OCI-LY1 (cell line): ENCODE results near the gene F5.

Experiments used
- H2AFZ ChIP-seq: fragments of 200-600 bp; sonication (generic), shearing (Covaris generic); 2 replicates; pipeline ENCODE4 v1.6.0; 2014; ENCODE audit warnings: antibody characterized with exemption, mild to moderate bottlenecking, low read length
- H3F3A ChIP-seq: fragments of 200-600 bp; sonication (generic), shearing (Covaris generic); 2 replicates; pipeline ENCODE4 v1.6.0; 2014; ENCODE audit warnings: mild to moderate bottlenecking, antibody characterized with exemption, low read length, moderate library complexity; ENCODE audit not compliant: insufficient read depth
- H3K27ac ChIP-seq: fragments of 200-600 bp; sonication (generic); 2 replicates; pipeline ENCODE4 v1.5.1; 2014; ENCODE audit warnings: low read length, mixed run types, mild to moderate bottlenecking, low read depth; ENCODE audit not compliant: poor library complexity, severe bottlenecking
- H3K27me3 ChIP-seq: fragments of 200-600 bp; sonication (generic); 2 replicates; pipeline ENCODE4 v1.6.0; 2014; ENCODE audit warnings: antibody characterized with exemption, mild to moderate bottlenecking, low read length, moderate library complexity; ENCODE audit not compliant: insufficient read depth
- H3K36me3 ChIP-seq: fragments of 200-600 bp; sonication (generic); 2 replicates; pipeline ENCODE4 v1.6.1; 2014; ENCODE audit warnings: mild to moderate bottlenecking, antibody characterized with exemption, low read length, moderate library complexity, mixed read lengths; ENCODE audit not compliant: insufficient read depth
- H3K4me1 ChIP-seq: fragments of 200-600 bp; sonication (generic); 2 replicates; pipeline ENCODE4 v1.5.1; 2014; ENCODE audit warnings: mild to moderate bottlenecking, low read length, moderate library complexity; ENCODE audit not compliant: insufficient read depth, severe bottlenecking
- H3K4me2 ChIP-seq: fragments of 200-600 bp; sonication (generic), shearing (Covaris generic); 2 replicates; pipeline ENCODE4 v1.6.1; 2014; ENCODE audit warnings: low read length
- H3K4me3 ChIP-seq: fragments of 200-600 bp; sonication (generic); 2 replicates; pipeline ENCODE4 v1.5.1; 2014; ENCODE audit warnings: low read length, low read depth, mild to moderate bottlenecking, mixed read lengths; ENCODE audit not compliant: poor library complexity, severe bottlenecking
- H3K79me2 ChIP-seq: fragments of 200-600 bp; shearing (Covaris generic); 2 replicates; pipeline ENCODE4 v1.6.1; 2016; ENCODE audit warnings: mixed run types, low read length, mixed read lengths; ENCODE audit not compliant: insufficient read depth
- H3K9ac ChIP-seq: fragments of 200-600 bp; sonication (generic), shearing (Covaris generic); 2 replicates; pipeline ENCODE4 v1.6.1; 2014; ENCODE audit warnings: mild to moderate bottlenecking, low read length, mixed read lengths
- H3K9me2 ChIP-seq: fragments of 200-600 bp; sonication (generic), shearing (Covaris generic); 2 replicates; pipeline ENCODE4 v1.6.1; 2014; ENCODE audit warnings: low read depth, mild to moderate bottlenecking, low read length, mixed read lengths
- H3K9me3 ChIP-seq: fragments of 200-600 bp; shearing (Covaris generic); 2 replicates; pipeline ENCODE4 v1.6.1; 2014; ENCODE audit warnings: low read length, mixed read lengths
- H4K20me1 ChIP-seq: fragments of 200-600 bp; sonication (generic), shearing (Covaris generic); 2 replicates; pipeline ENCODE4 v1.6.0; 2016; ENCODE audit warnings: mild to moderate bottlenecking, low read length; ENCODE audit not compliant: insufficient read depth
- EZH2 ChIP-seq: fragments of 200-600 bp; sonication (generic), shearing (Covaris generic); IDR thresholded peaks from 2 replicates; pipeline ENCODE4 v1.8.0; 2017; ENCODE audit warnings: borderline replicate concordance, mixed run types, mild to moderate bottlenecking, antibody characterized with exemption, low read length, moderate library complexity, mixed read lengths
- TF ChIP-seq, protein P1 (sequence below): fragments of 200-600 bp; sonication (generic), shearing (Covaris generic); IDR thresholded peaks from 2 replicates; pipeline ENCODE4 v1.5.1; 2017; ENCODE audit warnings: mild to moderate bottlenecking, antibody characterized with exemption, low read length, moderate library complexity, mixed read lengths

Gene F5

GRCh38 chr1:169493251-169493650 is 93.0 kb downstream of the F5 start:
- H3K9ac ChIP-seq: no peak overlapping the region
- H3K9me2 ChIP-seq: no peaks in the 10 kb centered on the region
- H3K79me2 ChIP-seq: no peaks in the 10 kb centered on the region
- H3K4me2 ChIP-seq: no peak overlapping the region
- H3K4me1 ChIP-seq: no peaks in the 10 kb centered on the region
- H3K36me3 ChIP-seq: no peaks in the 10 kb centered on the region
- 0 out of 2 replicates have a peak, but pooled peaks cover 4% of the 10 kb centered on the region for H3K27me3 ChIP-seq
- no peak overlapping the region for H3K27ac ChIP-seq
- no peak overlapping the region for H3K4me3 ChIP-seq
- no peaks in the 10 kb centered on the region for H3F3A ChIP-seq
- no peaks in the 10 kb centered on the region for H3K9me3 ChIP-seq
- no peak overlapping the region for H2AFZ ChIP-seq
- H4K20me1 ChIP-seq: no peaks in the 10 kb centered on the region
- no peak for TF ChIP-seq EZH2
- TF ChIP-seq, protein P1, sequence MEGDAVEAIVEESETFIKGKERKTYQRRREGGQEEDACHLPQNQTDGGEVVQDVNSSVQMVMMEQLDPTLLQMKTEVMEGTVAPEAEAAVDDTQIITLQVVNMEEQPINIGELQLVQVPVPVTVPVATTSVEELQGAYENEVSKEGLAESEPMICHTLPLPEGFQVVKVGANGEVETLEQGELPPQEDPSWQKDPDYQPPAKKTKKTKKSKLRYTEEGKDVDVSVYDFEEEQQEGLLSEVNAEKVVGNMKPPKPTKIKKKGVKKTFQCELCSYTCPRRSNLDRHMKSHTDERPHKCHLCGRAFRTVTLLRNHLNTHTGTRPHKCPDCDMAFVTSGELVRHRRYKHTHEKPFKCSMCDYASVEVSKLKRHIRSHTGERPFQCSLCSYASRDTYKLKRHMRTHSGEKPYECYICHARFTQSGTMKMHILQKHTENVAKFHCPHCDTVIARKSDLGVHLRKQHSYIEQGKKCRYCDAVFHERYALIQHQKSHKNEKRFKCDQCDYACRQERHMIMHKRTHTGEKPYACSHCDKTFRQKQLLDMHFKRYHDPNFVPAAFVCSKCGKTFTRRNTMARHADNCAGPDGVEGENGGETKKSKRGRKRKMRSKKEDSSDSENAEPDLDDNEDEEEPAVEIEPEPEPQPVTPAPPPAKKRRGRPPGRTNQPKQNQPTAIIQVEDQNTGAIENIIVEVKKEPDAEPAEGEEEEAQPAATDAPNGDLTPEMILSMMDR: no peak

DNA sequence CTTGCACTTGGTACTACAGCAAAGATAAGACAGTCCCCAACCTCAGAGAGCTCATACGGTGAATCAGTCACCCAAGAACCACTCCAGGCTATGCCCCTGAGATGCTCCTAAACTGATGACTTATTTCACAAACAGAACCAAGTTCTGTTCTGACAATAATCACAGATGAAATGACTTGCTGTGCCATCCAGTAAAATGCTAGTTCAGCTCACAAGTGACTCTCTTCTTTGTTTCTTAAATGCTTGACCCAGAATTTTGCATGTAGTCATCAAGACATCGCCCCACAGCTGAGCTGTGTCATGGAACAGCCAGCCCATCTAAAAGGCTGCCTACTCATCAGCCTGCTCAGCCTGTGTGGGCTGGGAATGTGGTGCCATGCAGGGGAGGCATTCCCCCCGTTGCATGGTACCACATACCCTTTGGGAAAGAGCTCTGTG is 94.4 kb downstream of the F5 start:
- Histone ChIP-seq H3K79me2 (no peaks in the 10 kb centered on the region), H3K4me1 (peaks cover 5% of the 10 kb centered on the region), H3K9ac (no peak overlapping the region), H3F3A (no peaks in the 10 kb centered on the region), H3K4me2 (no peak overlapping the region), H3K27me3 (no peaks in the 10 kb centered on the region), H3K27ac (no peak overlapping the region), H3K9me2 (no peaks in the 10 kb centered on the region), H3K36me3 (no peaks in the 10 kb centered on the region), H2AFZ (no peak overlapping the region), H4K20me1 (no peaks in the 10 kb centered on the region), H3K4me3 (no peak overlapping the region), H3K9me3 (no peaks in the 10 kb centered on the region)
- TF ChIP-seq EZH2: no peak
- TF ChIP-seq, protein P1: no peak

DNA sequence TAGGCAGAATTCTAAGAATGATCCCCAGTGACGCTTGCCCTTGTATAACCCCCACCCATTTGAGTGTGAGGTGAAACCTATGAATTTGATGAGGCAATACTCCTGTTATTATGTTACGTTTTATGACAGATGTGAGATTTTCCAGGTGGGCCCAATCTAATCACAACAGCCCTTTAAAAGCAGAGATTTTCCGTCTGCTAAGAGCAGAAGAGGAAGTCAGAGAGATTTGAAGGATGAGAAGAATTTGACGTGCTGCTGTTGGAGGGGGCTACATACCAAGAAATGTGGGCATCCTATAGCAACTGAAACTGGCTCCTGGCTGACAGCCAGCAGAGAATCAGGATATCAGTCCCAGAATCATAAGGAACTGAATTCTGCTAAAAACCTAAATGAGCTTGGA is 98.1 kb downstream of the F5 start:
- Histone ChIP-seq H3F3A (no peaks in the 10 kb centered on the region), H3K27ac (no peak overlapping the region), H3K9ac (no peak overlapping the region), H2AFZ (no peak overlapping the region), H3K4me1 (peaks cover 33% of the 10 kb centered on the region), H3K79me2 (no peaks in the 10 kb centered on the region), H3K4me2 (no peak overlapping the region), H3K9me2 (no peaks in the 10 kb centered on the region), H3K4me3 (no peak overlapping the region), H3K9me3 (no peaks in the 10 kb centered on the region), H3K36me3 (no peaks in the 10 kb centered on the region), H4K20me1 (no peaks in the 10 kb centered on the region), H3K27me3 (no peaks in the 10 kb centered on the region)
- TF ChIP-seq EZH2: no peak
- TF ChIP-seq, protein P1: no peak
